Effector CD8-positive, alpha-beta T cell (primary cell): ENCODE data around the gene WDSUB1.

Source experiments
- DNase-seq: peaks from one replicate; lab custom pipeline; 2025; lab: John Stamatoyannopoulos, UW

Gene WDSUB1

GRCh38 chr2:159266554-159266953, 19.9 kb downstream of the WDSUB1 start:
- DNase-seq: no peak

- no peak for DNase-seq
Observed at GRCh38 chr2:159265171-159265576, 21.3 kb downstream of the WDSUB1 start.

- no peak for DNase-seq
Observed at GRCh38 chr2:159262904-159263303, 23.6 kb downstream of the WDSUB1 start.

- no peak for DNase-seq
Observed at GRCh38 chr2:159262226-159262625, 24.3 kb downstream of the WDSUB1 start.

- DNase-seq: no peak
Observed at GRCh38 chr2:159256159-159256558, 30.3 kb downstream of the WDSUB1 start.

- no peak for DNase-seq
Observed at GRCh38 chr2:159252905-159253304, 33.6 kb downstream of the WDSUB1 start.

- no peak for DNase-seq
Observed at GRCh38 chr2:159251296-159252173, 35.0 kb downstream of the WDSUB1 start.

GRCh38 chr2:159249990-159250715, 36.4 kb downstream of the WDSUB1 start:
- no peak for DNase-seq

- DNase-seq: no peak
Observed at GRCh38 chr2:159246325-159246988, 40.0 kb downstream of the WDSUB1 start.

GRCh38 chr2:159243529-159243928, 43.0 kb downstream of the WDSUB1 start:
- DNase-seq: no peak

GRCh38 chr2:159234868-159235267, 51.6 kb downstream of the WDSUB1 start:
- no peak for DNase-seq

GRCh38 chr2:159232456-159233170, 53.9 kb downstream of the WDSUB1 start:
- DNase-seq: no peak

- no peak for DNase-seq
Observed at GRCh38 chr2:159230145-159230877, 56.2 kb downstream of the WDSUB1 start.

GRCh38 chr2:159229476-159230144, 56.9 kb downstream of the WDSUB1 start:
- DNase-seq: no peak

- DNase-seq: no peak
Observed at GRCh38 chr2:159228081-159228581, 58.4 kb downstream of the WDSUB1 start.

GRCh38 chr2:159227467-159227866, 59.0 kb downstream of the WDSUB1 start:
- no peak for DNase-seq

GRCh38 chr2:159226608-159227385, 59.7 kb downstream of the WDSUB1 start:
- DNase-seq: no peak

- no peak for DNase-seq
Observed at GRCh38 chr2:159226059-159226461, 60.4 kb downstream of the WDSUB1 start.
